GM19193 (cell line): ENCODE data around the gene CACNG4.

Experiments used
- POLR2A ChIP-seq: IDR thresholded peaks from 4 replicates; pipeline ENCODE4 v1.6.1; 2011; ENCODE audit not compliant: insufficient read depth, insufficient read length; ENCODE audit errors: extremely low read depth

Gene CACNG4

GRCh38 chr17:66939461-66940114, 24.9 kb upstream of the CACNG4 start:
- TF ChIP-seq POLR2A: no peak

GRCh38 chr17:66941249-66941648, 23.3 kb upstream of the CACNG4 start:
- TF ChIP-seq POLR2A: no peak

- no peak for TF ChIP-seq POLR2A
Measured at GRCh38 chr17:66941773-66942450, 22.6 kb upstream of the CACNG4 start.

GRCh38 chr17:66942451-66943264, 21.8 kb upstream of the CACNG4 start:
- no peak for TF ChIP-seq POLR2A

- TF ChIP-seq POLR2A: no peak
Measured at GRCh38 chr17:66943484-66943883, 21.0 kb upstream of the CACNG4 start.

GRCh38 chr17:66944351-66945146, 20.0 kb upstream of the CACNG4 start:
- TF ChIP-seq POLR2A: no peak

GRCh38 chr17:66945147-66945835, 19.2 kb upstream of the CACNG4 start:
- no peak for TF ChIP-seq POLR2A

GRCh38 chr17:66946251-66946650, 18.3 kb upstream of the CACNG4 start:
- TF ChIP-seq POLR2A: no peak

- TF ChIP-seq POLR2A: no peak
Measured at GRCh38 chr17:66947311-66947710, 17.2 kb upstream of the CACNG4 start.

GRCh38 chr17:66948061-66948750, 16.3 kb upstream of the CACNG4 start:
- no peak for TF ChIP-seq POLR2A

GRCh38 chr17:66949501-66949900, 15.0 kb upstream of the CACNG4 start:
- TF ChIP-seq POLR2A: no peak

GRCh38 chr17:66950325-66950724, 14.2 kb upstream of the CACNG4 start:
- TF ChIP-seq POLR2A: no peak

- TF ChIP-seq POLR2A: no peak
Measured at GRCh38 chr17:66950886-66951604, 13.5 kb upstream of the CACNG4 start.
